ENCODE results near the gene ITIH3. TPM values are rescaled to one million over a fixed set of nuclear protein-coding genes. Genes with fewer than 3 reads are reported as not detected.

ITIH3 gene
- total and polyA plus RNA-seq, 10 of the 15 experiments (the other 5 are each of a cell fraction or from before 2014, with no cell fraction given): 0.07 to 0.17 (median 0.15) TPM; not detected in 7

- no peak for TF ChIP-seq REST (IDR thresholded peaks at IDR 0.05; ENCODE audit: low read depth, low read length)
- no peak for TF ChIP-seq RFX5 (IDR thresholded peaks at IDR 0.05; ENCODE audit: low read depth, low read length)
- TF ChIP-seq DPF2 (IDR thresholded peaks at IDR 0.05): no peak
- TF ChIP-seq WRNIP1 (IDR thresholded peaks at IDR 0.05; ENCODE audit: borderline replicate concordance, low read depth, low read length): no peak
- no peak for TF ChIP-seq ZBTB4 (CRISPR knock-in tag; IDR thresholded peaks at IDR 0.05)
- TF ChIP-seq ZNF384 (IDR thresholded peaks at IDR 0.05; ENCODE audit: borderline replicate concordance, low read depth, low read length): no peak
- TF ChIP-seq RCOR1 (conservative IDR thresholded peaks at IDR 0.05; ENCODE audit: low read depth, low read length): no peak
- no peak for TF ChIP-seq BACH1 (IDR thresholded peaks at IDR 0.05; ENCODE audit: borderline replicate concordance)
- TF ChIP-seq KAT2A (conservative IDR thresholded peaks at IDR 0.05; ENCODE audit: control insufficient read depth, low read depth, low read length): no peak
These were observed 45.4 kb downstream of the ITIH3 start (continued) for GRCh38 chr3:52839892-52840545.
